ENCODE measurements around the gene TMEM106B.
A peak's percentile ranks its signal among the peaks of the same experiment; 100 is the strongest.
"Not testable (repeated sequence)": the region's sequence is repeated elsewhere in the genome, so short reads cannot be mapped to it uniquely, and the experiment has no call there.

TMEM106B gene

GRCh38 chr7:12210179-12211053, 678 bp upstream of the TMEM106B start:
- peak in 1 of 2 experiments; percentile 7 for DNase-seq (ENCODE audit: low read depth in 1 of 2, low spot score in 1 of 2)
- no peak for TF ChIP-seq JUND (IDR thresholded peaks at IDR 0.05; ENCODE audit: low read depth)
- in situ Hi-C loops (cut with HindIII; ENCODE audit: low pct_unique_long_range_greater_than_20kb, low sequenced_read_pairs), result no loop called here

- no peak for TF ChIP-seq JUND (IDR thresholded peaks at IDR 0.05; ENCODE audit: low read depth)
- in situ Hi-C loops (cut with HindIII; ENCODE audit: low pct_unique_long_range_greater_than_20kb, low sequenced_read_pairs), result no loop called here
Observed at GRCh38 chr7:12211711-12212485, 804 bp downstream of the TMEM106B start.

GRCh38 chr7:12217311-12217710, 6.2 kb downstream of the TMEM106B start:
- TF ChIP-seq JUND (IDR thresholded peaks at IDR 0.05; ENCODE audit: low read depth), result no peak
- in situ Hi-C loops (cut with HindIII; ENCODE audit: low pct_unique_long_range_greater_than_20kb, low sequenced_read_pairs), result no loop called here
- no peak for DNase-seq (ENCODE audit: low read depth in 1 of 2, low spot score in 1 of 2)

More at GRCh38 chr7:12211711-12212485, 804 bp downstream of the TMEM106B start:
- peak in 1 of 2 experiments; percentile 33 for DNase-seq (ENCODE audit: low read depth in 1 of 2, low spot score in 1 of 2)

DNA sequence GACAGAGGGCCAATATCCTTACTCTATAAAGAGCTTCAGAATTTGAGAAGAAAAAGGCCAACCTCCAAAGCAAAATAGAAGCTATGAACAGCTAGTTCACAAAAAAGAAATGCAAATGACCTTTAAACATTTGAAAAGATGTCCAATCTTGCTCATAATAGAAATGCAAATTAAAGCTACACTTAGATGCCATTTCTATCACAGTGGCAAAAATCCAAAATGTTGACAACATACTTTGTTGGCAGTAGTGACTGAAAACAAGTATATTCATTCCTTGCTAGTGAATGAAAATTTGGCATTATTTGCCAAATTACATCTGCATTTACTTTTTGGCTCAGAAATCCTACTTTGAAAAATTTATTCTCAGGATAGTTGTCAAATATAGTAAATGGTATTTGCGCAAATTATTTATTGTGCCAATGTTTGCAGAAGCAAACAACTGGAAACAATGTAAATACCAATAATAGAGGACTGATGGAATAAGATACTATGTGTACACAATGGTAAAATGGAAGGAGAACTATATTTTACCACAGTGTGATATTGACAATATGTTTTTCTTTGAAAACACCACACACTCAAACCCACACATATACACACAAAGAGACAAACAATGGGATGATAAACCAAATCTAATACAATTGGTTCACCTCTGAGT, 9.4 kb downstream of the TMEM106B start:
- TF ChIP-seq JUND (IDR thresholded peaks at IDR 0.05; ENCODE audit: low read depth), result peak; percentile 16; the same call in 1 of the 2 replicates
- in situ Hi-C loops (cut with HindIII; ENCODE audit: low pct_unique_long_range_greater_than_20kb, low sequenced_read_pairs), result no loop called here
- peak in 1 of 2 experiments; percentile 11 for DNase-seq (ENCODE audit: low read depth in 1 of 2, low spot score in 1 of 2)

DNA sequence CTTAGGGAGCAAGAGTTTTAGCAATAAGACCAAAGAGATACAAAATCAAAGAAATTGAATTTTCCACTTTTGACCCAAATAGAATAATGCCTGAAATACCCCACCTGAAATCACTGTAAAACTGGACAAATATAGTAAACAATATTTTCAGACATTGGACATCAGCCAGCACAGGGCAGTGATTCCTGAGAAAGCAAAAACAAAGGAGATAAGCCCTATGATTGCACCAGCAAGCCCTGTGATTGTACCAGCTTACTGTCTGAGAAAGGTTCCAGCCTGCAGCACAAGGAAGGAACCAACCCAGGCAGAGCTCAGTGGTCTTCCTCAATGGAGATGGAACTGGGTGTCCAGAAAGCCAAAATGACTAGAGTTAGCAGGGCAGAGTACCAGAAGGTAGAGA, 10.3 kb downstream of the TMEM106B start:
- TF ChIP-seq JUND (IDR thresholded peaks at IDR 0.05; ENCODE audit: low read depth), result no peak
- no peak for DNase-seq (ENCODE audit: low read depth in 1 of 2, low spot score in 1 of 2)
- in situ Hi-C loops (cut with HindIII; ENCODE audit: low pct_unique_long_range_greater_than_20kb, low sequenced_read_pairs), result no loop called here

DNA sequence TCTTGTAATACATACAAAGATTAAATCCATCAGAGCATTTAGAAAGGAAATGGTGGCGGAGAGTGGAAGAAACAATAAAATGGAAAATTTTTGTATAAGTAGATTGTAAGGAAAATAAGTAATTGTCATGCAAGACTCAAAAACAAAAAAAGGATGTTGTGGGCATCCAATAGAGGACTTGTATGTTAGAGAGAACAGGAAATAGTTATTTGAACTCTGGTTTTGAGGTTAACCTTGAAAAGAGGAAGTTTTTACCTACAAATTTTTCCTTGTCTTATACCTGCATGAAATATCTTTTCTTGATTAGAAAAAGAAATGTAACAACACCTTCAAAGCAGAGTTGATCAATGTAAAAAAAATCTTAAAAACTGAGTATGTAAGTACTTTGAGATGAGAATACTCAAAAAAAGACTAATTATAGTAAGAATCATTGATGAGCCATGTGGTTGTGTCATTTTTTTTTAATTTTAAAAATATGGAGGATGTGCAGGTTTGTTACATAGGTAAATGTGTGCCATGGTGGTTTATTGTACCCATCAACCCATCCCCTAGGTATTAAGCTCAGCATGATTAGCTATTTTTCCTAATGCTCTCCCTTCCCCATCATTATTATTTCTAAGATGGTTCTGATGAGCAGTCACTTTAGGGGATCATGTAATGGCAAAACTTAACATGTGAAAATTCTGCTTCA, 11.9 kb downstream of the TMEM106B start:
- no peak for TF ChIP-seq JUND (IDR thresholded peaks at IDR 0.05; ENCODE audit: low read depth)
- in situ Hi-C loops (cut with HindIII; ENCODE audit: low pct_unique_long_range_greater_than_20kb, low sequenced_read_pairs), result no loop called here

GRCh38 chr7:12225017-12225416, 13.9 kb downstream of the TMEM106B start:
- DNase-seq (ENCODE audit: low read depth in 1 of 2, low spot score in 1 of 2); in situ Hi-C loops (cut with HindIII; ENCODE audit: low pct_unique_long_range_greater_than_20kb, low sequenced_read_pairs): not testable (repeated sequence)

More for the DNA sequence above, 11.9 kb downstream of the TMEM106B start:
- no peak for DNase-seq (ENCODE audit: low read depth in 1 of 2, low spot score in 1 of 2)

DNA sequence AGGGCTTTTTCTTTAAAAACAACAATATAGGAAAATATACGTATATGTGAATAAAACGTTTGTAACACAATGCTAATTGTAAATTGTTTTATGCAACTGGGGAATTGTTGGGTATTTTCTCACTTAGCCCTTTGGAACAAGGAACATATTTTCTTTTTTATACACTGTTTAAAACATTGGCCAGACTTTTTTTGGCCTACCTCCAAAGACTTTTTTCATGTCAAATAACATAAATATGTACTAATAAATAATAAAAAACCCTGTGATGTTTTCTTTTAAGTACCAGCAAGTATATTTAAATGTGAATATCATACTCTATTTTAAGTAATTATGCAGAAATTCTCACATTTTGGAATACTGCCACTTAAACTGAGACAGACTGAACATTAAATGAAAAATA, 15.7 kb downstream of the TMEM106B start:
- no peak for TF ChIP-seq JUND (IDR thresholded peaks at IDR 0.05; ENCODE audit: low read depth)
- in situ Hi-C loops (cut with HindIII; ENCODE audit: low pct_unique_long_range_greater_than_20kb, low sequenced_read_pairs), result no loop called here
- no peak for DNase-seq (ENCODE audit: low read depth in 1 of 2, low spot score in 1 of 2)

GRCh38 chr7:12228024-12228423, 16.9 kb downstream of the TMEM106B start:
- DNase-seq (ENCODE audit: low read depth in 1 of 2, low spot score in 1 of 2), result no peak
- in situ Hi-C loops (cut with HindIII; ENCODE audit: low pct_unique_long_range_greater_than_20kb, low sequenced_read_pairs), result no loop called here
- TF ChIP-seq JUND (IDR thresholded peaks at IDR 0.05; ENCODE audit: low read depth), result no peak

- DNase-seq (ENCODE audit: low read depth in 1 of 2, low spot score in 1 of 2), result no peak
- TF ChIP-seq JUND (IDR thresholded peaks at IDR 0.05; ENCODE audit: low read depth), result no peak
- in situ Hi-C loops (cut with HindIII; ENCODE audit: low pct_unique_long_range_greater_than_20kb, low sequenced_read_pairs), result no loop called here
Observed at GRCh38 chr7:12229046-12229445, 18.0 kb downstream of the TMEM106B start.

DNA sequence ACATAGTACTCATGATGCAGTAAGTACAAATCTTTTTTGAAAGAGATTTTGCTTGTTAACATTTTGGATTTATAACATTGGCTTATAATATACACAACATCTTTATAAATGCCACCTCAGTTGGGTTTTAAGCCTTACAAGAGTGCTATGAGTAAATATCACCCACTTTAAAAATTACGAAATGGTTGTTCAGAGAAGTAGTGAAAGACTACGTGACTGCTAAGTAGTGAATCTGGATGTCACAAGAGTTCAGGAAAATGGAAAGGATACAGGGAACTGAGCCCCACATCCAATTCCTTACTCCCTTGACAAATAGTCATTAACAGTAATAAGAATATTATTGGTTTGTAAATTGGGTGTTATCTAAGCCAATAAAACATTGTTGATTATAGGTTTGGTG, 20.0 kb downstream of the TMEM106B start:
- no peak for DNase-seq (ENCODE audit: low read depth in 1 of 2, low spot score in 1 of 2)
- no peak for TF ChIP-seq JUND (IDR thresholded peaks at IDR 0.05; ENCODE audit: low read depth)
- in situ Hi-C loops (cut with HindIII; ENCODE audit: low pct_unique_long_range_greater_than_20kb, low sequenced_read_pairs), result no loop called here

GRCh38 chr7:12233175-12233574, 22.1 kb downstream of the TMEM106B start:
- in situ Hi-C loops (cut with HindIII; ENCODE audit: low pct_unique_long_range_greater_than_20kb, low sequenced_read_pairs), result no loop called here
- DNase-seq (ENCODE audit: low read depth in 1 of 2, low spot score in 1 of 2), result no peak
- TF ChIP-seq JUND (IDR thresholded peaks at IDR 0.05; ENCODE audit: low read depth), result no peak
